ENCODE results near the gene PLD4.

DNA sequence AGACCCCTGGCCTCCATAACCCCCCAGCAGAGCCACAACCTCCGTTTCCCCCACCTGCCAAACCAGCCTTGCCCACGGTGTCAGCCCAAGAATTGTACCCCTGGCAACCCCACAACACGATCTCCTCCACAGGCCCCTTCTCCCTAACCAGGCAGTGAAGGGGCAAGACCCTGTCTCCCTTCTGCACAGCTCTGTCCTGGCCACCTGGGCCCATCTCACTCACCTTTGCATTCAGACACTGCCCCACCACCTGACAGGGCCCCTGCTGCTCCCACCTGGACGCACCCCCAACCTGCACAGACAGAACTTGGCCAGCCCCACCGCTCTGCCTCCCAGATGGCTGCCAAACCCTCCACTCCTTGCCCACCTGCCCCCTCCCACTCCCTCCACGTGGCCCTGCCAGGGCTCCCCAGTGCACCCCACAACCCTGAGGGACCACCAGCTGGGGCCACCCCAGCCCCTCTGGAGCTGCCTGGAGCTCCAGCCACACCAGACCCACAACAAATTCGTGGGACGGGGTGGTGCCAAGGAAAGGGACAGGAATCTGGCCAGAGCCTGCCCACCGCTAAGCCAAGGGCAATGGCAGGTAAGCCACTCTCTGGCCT is 41.7 kb downstream of the PLD4 start:
- TF ChIP-seq, protein P1, sequence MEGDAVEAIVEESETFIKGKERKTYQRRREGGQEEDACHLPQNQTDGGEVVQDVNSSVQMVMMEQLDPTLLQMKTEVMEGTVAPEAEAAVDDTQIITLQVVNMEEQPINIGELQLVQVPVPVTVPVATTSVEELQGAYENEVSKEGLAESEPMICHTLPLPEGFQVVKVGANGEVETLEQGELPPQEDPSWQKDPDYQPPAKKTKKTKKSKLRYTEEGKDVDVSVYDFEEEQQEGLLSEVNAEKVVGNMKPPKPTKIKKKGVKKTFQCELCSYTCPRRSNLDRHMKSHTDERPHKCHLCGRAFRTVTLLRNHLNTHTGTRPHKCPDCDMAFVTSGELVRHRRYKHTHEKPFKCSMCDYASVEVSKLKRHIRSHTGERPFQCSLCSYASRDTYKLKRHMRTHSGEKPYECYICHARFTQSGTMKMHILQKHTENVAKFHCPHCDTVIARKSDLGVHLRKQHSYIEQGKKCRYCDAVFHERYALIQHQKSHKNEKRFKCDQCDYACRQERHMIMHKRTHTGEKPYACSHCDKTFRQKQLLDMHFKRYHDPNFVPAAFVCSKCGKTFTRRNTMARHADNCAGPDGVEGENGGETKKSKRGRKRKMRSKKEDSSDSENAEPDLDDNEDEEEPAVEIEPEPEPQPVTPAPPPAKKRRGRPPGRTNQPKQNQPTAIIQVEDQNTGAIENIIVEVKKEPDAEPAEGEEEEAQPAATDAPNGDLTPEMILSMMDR (conservative IDR thresholded peaks at IDR 0.05 in 1 of 2, IDR thresholded peaks at IDR 0.05 in 1 of 2; ENCODE audit: extremely low read depth in 1 of 2, insufficient read depth in 1 of 2, low read depth in 1 of 2, low read length in 2 of 2) = no peak
- TF ChIP-seq EZH2 (IDR thresholded peaks at IDR 0.05; ENCODE audit: borderline replicate concordance, low read length) = no peak
